Measurements from ENCODE around the gene RARRES1.

Gene RARRES1

DNA sequence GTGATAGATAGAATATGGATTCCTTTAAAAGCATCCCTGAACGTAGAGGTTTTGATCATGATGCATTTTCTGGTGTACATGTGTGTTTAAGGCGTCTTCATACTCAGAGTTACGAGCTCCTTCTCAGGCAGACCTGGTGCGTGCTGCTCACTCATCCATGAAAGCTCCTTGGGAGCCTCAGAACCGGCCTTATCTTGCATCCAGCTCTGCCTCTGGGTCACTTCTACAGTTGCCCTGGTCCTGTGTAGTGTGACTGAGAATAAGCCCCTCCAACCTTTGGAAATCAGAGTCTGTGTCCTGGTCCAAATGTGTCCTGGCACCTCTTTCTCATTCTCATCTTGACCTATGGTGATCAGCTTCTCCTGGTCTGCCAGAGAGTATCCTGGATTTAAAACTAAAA lies 17.3 kb upstream of the RARRES1 start:
- no peaks in the 10 kb centered on the region for H3K9me3 ChIP-seq
- no peak for DNase-seq (ENCODE audit: low spot score in 2 of 2)
- H3K4me1 ChIP-seq, result no peaks in the 10 kb centered on the region
- in situ Hi-C loops (cut with MboI; ENCODE audit: low sequenced_read_pairs), result no loop called here
- no peaks in the 10 kb centered on the region for H3K36me3 ChIP-seq (replicated peaks)
- H3K27me3 ChIP-seq (ENCODE audit: low read depth), result no peaks in the 10 kb centered on the region
- no peak overlapping the region for H3K4me3 ChIP-seq

DNA sequence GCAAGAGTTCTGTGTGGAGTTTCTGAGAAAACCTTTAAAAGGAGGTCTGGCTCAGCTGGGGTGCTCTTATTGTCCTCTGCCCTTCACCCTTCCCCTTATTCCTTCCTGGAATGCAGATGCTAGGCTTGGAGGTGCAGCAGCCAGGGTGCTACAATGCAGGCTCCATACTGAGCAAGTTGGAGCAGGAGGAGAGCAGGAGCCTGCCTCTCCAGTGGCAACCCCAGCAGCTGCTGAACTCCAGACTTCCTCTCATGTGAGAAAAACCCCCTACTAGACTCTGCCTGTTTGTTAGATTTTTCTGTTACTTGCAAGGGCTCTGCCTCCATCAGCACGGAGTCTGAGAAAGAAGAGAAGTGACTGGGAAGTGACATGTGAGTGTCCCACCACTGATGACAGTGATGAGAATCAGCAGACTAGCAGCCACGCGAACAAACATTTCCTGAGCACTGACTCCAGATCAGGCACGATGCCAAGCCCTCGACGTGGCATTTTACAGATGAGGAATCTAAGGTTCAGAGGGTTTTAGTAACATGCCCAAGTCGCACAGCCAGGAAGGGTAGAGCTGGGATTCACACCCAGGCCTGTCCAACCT lies 16.1 kb upstream of the RARRES1 start:
- DNase-seq (ENCODE audit: low spot score in 2 of 2), result no peak
- Histone ChIP-seq H3K9me3 (no peaks in the 10 kb centered on the region), H3K36me3 (replicated peaks) (no peaks in the 10 kb centered on the region), H3K27me3 (ENCODE audit: low read depth) (no peaks in the 10 kb centered on the region), H3K4me3 (no peak overlapping the region), H3K4me1 (no peaks in the 10 kb centered on the region)
- in situ Hi-C loops (cut with MboI; ENCODE audit: low sequenced_read_pairs), result no loop called here

DNA sequence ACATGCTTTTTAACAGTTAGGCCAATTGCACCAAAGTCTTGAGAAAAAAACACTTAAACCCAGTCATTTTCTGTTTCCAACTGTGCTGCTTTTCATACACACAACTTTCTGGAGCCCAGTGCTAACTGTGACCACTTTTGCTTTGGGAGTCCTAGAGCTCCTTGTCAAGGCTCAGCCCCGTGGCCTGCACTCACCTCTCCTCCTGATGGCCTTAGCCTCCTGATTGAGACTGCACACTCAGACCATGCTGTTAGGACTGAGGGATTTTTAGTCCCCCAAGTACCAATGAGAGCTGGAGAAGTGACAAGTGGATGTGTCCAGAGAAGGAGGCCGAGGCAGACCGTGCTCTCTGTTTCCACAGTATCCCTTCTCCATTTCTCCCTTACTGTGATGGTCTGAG lies 15.2 kb upstream of the RARRES1 start:
- Histone ChIP-seq H3K27me3 (ENCODE audit: low read depth) (no peaks in the 10 kb centered on the region), H3K36me3 (replicated peaks) (no peaks in the 10 kb centered on the region), H3K9me3 (no peaks in the 10 kb centered on the region), H3K4me1 (no peaks in the 10 kb centered on the region), H3K4me3 (no peak overlapping the region)
- in situ Hi-C loops (cut with MboI; ENCODE audit: low sequenced_read_pairs), result no loop called here
- no peak for DNase-seq (ENCODE audit: low spot score in 2 of 2)

DNA sequence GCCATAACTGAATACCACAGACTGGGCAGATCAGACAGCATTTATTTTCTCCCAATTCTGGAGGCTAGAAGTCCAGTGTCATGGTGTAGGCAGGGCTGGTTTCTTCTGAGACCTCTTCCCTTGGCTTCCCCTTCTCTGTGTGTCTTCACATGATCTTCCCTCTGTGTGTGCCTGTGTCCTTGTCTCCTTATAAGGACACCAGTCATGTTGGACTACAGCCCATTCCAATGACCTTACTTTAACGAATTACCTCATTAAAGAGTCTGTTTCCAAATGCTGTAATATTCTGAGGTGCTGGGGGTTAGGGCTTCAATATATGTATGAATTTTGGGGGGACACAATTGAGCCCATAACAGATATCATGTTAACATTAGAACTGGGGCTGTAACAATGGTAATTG lies 13.3 kb upstream of the RARRES1 start:
- no peak for DNase-seq (ENCODE audit: low spot score in 2 of 2)
- in situ Hi-C loops (cut with MboI; ENCODE audit: low sequenced_read_pairs), result no loop called here
- H3K4me3 ChIP-seq, result no peak overlapping the region
- H3K36me3 ChIP-seq (replicated peaks), result no peaks in the 10 kb centered on the region
- H3K9me3 ChIP-seq, result no peaks in the 10 kb centered on the region
- no peaks in the 10 kb centered on the region for H3K27me3 ChIP-seq (ENCODE audit: low read depth)
- no peaks in the 10 kb centered on the region for H3K4me1 ChIP-seq

DNA sequence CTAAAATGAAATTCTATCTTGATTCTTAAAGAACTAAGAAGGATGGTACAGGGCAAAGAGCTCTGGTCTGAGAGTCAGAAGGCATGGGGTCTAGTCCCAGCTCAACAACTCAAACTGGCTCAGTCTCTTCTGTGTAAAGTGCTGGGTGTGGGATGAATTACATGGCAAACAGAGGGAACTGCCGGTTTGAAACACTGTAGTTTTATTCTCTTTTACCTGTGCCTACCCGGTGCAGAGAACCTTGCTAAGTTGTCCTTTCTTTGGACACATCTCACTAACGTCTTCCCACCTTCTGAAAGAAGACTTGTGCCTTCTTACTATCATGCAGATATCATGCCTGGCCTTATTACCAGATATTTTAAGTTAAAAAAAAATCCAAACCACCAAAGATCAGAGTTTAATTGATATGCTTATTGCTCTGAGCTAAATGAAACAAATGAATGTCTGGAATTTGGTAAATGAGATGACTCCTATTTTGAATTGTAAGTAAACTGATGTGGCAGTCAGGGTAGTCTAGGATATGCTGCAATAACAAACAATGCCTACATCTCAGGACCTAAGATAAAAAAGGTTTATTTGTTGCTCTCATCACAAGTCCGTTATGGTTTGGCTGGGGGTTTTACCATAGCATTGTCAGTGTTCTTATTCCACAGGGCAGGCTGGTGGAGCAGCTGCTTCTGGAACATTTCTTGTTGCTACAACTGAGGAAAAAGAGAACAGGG lies 12.5 kb upstream of the RARRES1 start:
- in situ Hi-C loops (cut with MboI; ENCODE audit: low sequenced_read_pairs), result no loop called here
- DNase-seq (ENCODE audit: low spot score in 2 of 2), result no peak
- Histone ChIP-seq H3K9me3 (no peaks in the 10 kb centered on the region), H3K27me3 (ENCODE audit: low read depth) (no peaks in the 10 kb centered on the region), H3K4me1 (no peaks in the 10 kb centered on the region), H3K36me3 (replicated peaks) (no peaks in the 10 kb centered on the region), H3K4me3 (no peak overlapping the region)

DNA sequence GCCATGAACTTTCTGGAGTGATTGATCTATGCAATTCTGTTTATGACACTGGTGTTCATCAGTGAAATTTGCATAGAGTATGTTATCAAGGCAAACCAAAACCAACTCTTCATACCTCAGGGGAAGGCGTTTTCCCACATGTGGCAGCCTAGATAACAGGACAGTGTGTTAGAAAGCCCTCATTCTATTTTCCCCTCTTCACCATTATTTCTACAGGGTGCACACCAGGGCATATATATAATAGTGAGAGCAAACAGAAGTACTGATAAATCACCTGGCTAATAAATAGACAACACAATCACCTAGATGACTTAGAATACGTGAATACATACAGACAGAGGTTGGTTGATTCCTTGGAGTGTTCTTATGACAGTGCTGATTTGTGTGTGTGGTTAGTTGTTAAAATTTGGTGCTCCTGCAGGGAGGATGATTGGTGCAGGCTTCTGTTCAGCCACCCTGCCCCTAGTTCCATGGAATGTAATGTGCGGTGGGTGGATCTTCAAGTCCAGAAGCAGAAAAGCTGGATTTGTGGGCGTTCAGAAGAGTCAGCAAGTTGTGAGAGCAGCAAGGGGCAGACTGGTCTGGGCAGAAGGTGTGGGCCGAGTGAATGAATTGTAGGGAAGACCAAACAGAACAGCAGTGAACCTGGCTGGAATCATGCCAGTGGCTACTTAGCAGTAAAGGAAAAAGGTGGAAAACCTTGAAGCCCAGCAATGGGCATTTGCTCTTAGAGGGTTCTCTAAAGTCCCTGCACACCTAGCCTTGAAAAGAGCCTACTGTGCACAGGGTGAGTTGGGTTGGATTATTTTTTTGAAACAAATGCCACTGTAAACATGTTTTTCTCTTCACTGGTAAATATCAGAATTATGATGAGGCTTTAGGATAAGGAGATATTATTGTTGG lies 11.7 kb upstream of the RARRES1 start:
- H3K9me3 ChIP-seq, result no peaks in the 10 kb centered on the region
- H3K27me3 ChIP-seq (ENCODE audit: low read depth), result no peaks in the 10 kb centered on the region
- DNase-seq (ENCODE audit: low spot score in 2 of 2), result no peak
- H3K4me1 ChIP-seq, result no peaks in the 10 kb centered on the region
- H3K4me3 ChIP-seq, result no peak overlapping the region
- in situ Hi-C loops (cut with MboI; ENCODE audit: low sequenced_read_pairs), result no loop called here
- no peaks in the 10 kb centered on the region for H3K36me3 ChIP-seq (replicated peaks)

DNA sequence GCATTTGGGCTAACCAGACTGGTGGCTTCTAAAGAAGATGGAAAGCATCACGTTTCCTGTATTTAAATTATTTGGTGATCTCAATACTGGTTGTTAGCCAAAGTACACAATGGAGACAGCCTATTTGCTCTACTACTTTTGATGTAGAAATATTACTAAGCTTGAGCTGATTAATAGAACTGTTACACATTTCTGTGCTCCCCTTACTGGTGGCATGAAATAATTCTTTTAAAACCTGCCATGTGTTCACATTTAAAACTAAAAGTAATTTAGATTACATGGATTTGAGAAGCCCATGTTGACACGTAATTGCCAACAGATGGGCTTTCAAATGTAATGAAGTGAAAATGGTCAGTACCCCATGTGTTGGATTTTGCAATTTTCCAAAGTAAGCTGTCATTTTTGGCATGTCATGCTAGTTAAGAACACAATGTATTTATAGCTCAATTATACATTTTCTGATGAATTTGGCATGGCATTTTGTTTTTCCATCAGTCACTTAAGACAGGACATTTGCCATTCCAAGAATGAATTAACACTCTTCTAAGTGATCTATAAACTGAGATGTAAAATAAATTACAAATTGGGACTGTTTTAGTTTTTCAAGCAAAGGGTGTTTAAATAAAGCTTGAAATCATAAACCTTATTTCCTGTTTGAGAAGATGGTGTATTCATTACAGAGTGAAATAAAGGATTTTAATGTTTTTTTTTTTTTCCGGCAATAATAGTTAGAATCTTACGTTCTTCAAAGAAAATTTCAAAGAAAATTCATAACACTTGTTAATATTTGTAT lies 10.8 kb upstream of the RARRES1 start:
- no peaks in the 10 kb centered on the region for H3K9me3 ChIP-seq
- in situ Hi-C loops (cut with MboI; ENCODE audit: low sequenced_read_pairs), result no loop called here
- no peak for DNase-seq (ENCODE audit: low spot score in 2 of 2)
- H3K4me3 ChIP-seq, result no peak overlapping the region
- H3K27me3 ChIP-seq (ENCODE audit: low read depth), result no peaks in the 10 kb centered on the region
- H3K36me3 ChIP-seq (replicated peaks), result no peaks in the 10 kb centered on the region
- no peaks in the 10 kb centered on the region for H3K4me1 ChIP-seq

DNA sequence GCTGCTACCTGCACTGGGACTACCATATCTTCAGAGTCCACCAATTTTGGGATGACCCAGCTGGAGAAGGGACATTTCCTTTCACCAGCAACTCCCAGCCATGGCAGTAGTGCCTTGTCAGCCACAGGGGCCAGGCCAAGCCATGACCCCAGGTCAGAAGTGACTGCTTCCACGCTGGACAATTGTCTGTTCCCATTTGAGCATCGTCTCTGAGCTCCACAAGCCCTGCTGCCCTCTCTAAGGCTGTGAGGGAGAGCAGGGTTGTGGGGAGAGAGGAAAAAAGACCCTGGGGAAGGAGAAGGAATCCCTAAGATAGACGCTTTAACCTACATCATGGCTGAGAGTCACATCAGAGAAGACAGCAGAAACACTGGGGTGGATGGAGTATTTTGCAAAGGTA lies 7.4 kb upstream of the RARRES1 start:
- H3K27me3 ChIP-seq (ENCODE audit: low read depth), result no peaks in the 10 kb centered on the region
- H3K36me3 ChIP-seq (replicated peaks), result no peaks in the 10 kb centered on the region
- H3K4me3 ChIP-seq, result no peak overlapping the region
- no peaks in the 10 kb centered on the region; the same call in 1 of the 2 replicates for H3K9me3 ChIP-seq
- no peak for DNase-seq (ENCODE audit: low spot score in 2 of 2)
- H3K4me1 ChIP-seq, result no peaks in the 10 kb centered on the region
- in situ Hi-C loops (cut with MboI; ENCODE audit: low sequenced_read_pairs), result no loop called here

DNA sequence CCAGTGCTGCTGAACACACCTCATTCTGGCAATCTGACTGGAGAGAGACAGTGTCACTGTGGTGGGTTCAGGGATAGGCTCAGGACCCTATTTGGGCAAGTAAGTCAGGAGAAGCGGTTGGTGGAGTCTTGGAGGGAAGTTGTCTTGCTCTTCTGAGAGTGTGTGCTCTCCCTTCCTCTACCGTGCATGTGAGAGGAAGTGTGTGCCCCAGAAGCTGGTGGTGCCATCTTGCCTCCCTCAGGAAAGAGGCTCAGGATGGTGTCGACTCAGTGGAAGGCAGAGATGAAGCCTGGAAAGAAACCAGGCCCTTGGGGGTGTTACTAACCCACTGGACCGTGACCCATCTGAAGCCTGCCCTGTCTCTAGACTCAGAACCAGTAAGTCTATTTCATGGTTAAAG lies 6.8 kb upstream of the RARRES1 start:
- H3K4me3 ChIP-seq, result no peak overlapping the region
- no peaks in the 10 kb centered on the region for H3K4me1 ChIP-seq
- DNase-seq (ENCODE audit: low spot score in 2 of 2), result no peak
- H3K9me3 ChIP-seq, result no peaks in the 10 kb centered on the region; the same call in 1 of the 2 replicates
- no peaks in the 10 kb centered on the region for H3K27me3 ChIP-seq (ENCODE audit: low read depth)
- H3K36me3 ChIP-seq (replicated peaks), result no peaks in the 10 kb centered on the region
- in situ Hi-C loops (cut with MboI; ENCODE audit: low sequenced_read_pairs), result no loop called here

DNA sequence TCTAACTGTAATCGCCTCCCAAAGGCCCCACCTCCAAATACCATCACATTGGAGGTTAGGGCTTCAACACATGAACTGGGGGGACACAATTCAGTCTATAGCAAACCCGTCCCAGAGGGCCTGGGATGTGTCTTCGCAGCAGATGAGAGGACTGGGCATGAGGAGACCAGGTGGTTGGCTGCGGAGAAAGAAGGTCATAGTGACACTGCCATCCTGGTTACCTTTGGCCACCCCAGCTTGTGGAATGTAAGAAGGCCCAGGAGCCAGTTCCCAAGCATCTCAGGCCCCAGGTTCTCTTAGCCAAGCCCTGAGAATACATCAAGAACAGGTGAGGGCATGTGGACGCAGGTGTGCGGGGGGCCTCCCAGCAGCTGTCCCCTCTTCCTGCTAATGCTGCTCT lies 6.4 kb upstream of the RARRES1 start:
- Histone ChIP-seq H3K4me1 (no peaks in the 10 kb centered on the region), H3K36me3 (replicated peaks) (no peaks in the 10 kb centered on the region), H3K9me3 (no peaks in the 10 kb centered on the region; the same call in 1 of the 2 replicates), H3K4me3 (no peak overlapping the region), H3K27me3 (ENCODE audit: low read depth) (no peaks in the 10 kb centered on the region)
- DNase-seq (ENCODE audit: low spot score in 2 of 2), result no peak
- in situ Hi-C loops (cut with MboI; ENCODE audit: low sequenced_read_pairs), result no loop called here

DNA sequence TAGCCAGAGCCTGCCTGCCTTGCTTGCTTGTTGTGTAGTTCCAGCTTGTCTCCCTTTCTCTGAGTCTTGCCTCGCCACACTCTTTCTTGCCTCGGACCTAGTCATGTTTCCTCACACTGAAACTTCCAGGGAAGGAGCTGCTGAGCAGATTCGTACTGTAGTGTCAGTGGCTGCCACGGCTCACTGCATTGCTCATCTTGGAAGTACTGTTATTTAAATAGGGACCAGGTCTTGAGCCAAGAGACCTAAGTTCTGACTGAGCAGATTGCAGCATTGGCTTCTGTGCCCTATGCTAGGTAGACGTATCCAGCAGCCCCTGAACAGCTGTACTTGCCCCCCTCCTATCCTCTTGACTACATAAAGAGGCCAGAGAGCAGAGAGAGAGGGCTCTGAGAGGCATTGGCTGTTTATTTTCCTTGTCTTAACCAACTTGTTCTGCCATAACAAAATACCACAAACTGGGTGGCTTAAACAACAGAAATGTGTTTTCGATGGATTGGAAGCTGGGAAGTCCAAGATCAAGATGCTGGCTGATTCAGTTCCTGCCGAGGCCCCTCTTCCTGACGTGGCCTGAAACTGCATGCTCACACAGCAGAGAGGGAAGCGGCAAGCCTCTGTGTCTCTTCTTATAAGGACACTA lies 5.8 kb upstream of the RARRES1 start:
- in situ Hi-C loops (cut with MboI; ENCODE audit: low sequenced_read_pairs), result no loop called here
- Histone ChIP-seq H3K4me1 (no peaks in the 10 kb centered on the region), H3K9me3 (no peaks in the 10 kb centered on the region; the same call in 1 of the 2 replicates), H3K27me3 (ENCODE audit: low read depth) (no peaks in the 10 kb centered on the region), H3K36me3 (replicated peaks) (no peaks in the 10 kb centered on the region), H3K4me3 (no peak overlapping the region)
- no peak for DNase-seq (ENCODE audit: low spot score in 2 of 2)

DNA sequence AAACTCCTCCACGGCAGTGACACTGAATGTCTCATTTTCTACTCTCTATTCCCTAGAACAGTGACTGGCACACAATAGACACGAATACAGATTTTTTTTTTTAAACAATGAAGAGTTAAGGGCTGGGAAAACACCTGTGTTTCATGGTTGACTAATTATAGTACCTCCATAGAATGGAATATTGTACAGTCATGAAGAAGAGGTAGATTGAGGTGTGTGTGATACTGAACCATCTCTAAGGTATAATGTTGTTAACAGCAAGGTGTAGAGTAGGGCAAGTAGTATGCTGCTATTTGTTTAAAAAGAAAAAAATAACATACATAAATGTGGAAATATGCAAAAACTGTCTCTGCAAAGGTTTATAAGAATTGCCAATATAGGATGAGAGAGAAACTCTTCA lies 5.2 kb upstream of the RARRES1 start:
- no peak overlapping the region for H3K4me3 ChIP-seq
- DNase-seq (ENCODE audit: low spot score in 2 of 2), result no peak
- no peaks in the 10 kb centered on the region for H3K4me1 ChIP-seq
- in situ Hi-C loops (cut with MboI; ENCODE audit: low sequenced_read_pairs), result no loop called here
- no peaks in the 10 kb centered on the region for H3K27me3 ChIP-seq (ENCODE audit: low read depth)
- no peaks in the 10 kb centered on the region; the same call in 1 of the 2 replicates for H3K9me3 ChIP-seq
- no peaks in the 10 kb centered on the region for H3K36me3 ChIP-seq (replicated peaks)
